CD8-positive, alpha-beta memory T cell (primary cell): ENCODE data around the gene CTIF. TPM values are rescaled to one million over a fixed set of nuclear protein-coding genes. Genes with fewer than 3 reads are reported as not detected.
A peak's percentile ranks its signal among the peaks of the same experiment; 100 is the strongest.

ENCODE experiments used
- CTCF ChIA-PET: fragments of 350-600 bp; sonication (Branson Sonifier 250); formaldehyde crosslinking; loops from one replicate; lab custom pipeline; 2021; ENCODE audit warnings: antibody characterized with exemption; lab: Charles Lee
- POLR2A ChIA-PET: fragments of 350-600 bp; sonication (Branson Sonifier 250); formaldehyde crosslinking; loops from one replicate; lab custom pipeline; 2021; ENCODE audit warnings: antibody characterized with exemption; lab: Charles Lee
- DNase-seq, 5 donors: peaks; one replicate each; pipeline versions ENCODE4 v3.0.0 to v3.0.0-alpha.2; 2020 to 2022; ENCODE audit warnings: mixed read lengths in 1 of 5
- H3K27ac ChIP-seq: one replicate; pipeline ENCODE4 v1.7.0; 2013; ENCODE audit warnings: low read depth, mild to moderate bottlenecking, low read length, moderate library complexity
- H3K27me3 ChIP-seq: 2 replicates; pipeline ENCODE4 v1.7.0; 2013; ENCODE audit warnings: low read length, mild to moderate bottlenecking; ENCODE audit not compliant: insufficient read depth, poor library complexity, severe bottlenecking
- H3K36me3 ChIP-seq: 2 replicates; pipeline ENCODE4 v1.7.0; 2013; ENCODE audit warnings: mild to moderate bottlenecking, low read length, moderate library complexity; ENCODE audit not compliant: insufficient read depth
- H3K4me1 ChIP-seq: 2 replicates; pipeline ENCODE4 v1.7.0; 2013; ENCODE audit warnings: mild to moderate bottlenecking, low read length, moderate library complexity; ENCODE audit not compliant: insufficient read depth
- H3K4me3 ChIP-seq: 2 replicates; pipeline ENCODE4 v1.7.0; 2013; ENCODE audit warnings: mild to moderate bottlenecking, low read length
- H3K9me3 ChIP-seq: 2 replicates; pipeline ENCODE4 v1.7.0; 2013; ENCODE audit warnings: mild to moderate bottlenecking, low read length
- H3K27ac Mint-ChIP-seq, 8 donors: one replicate each; pipeline ENCODE4 v1.8.0; 2020 to 2021; ENCODE audit warnings: mixed read lengths in 8 of 8, mild to moderate bottlenecking in 6 of 8, inconsistent platforms in 3 of 8, moderate library complexity in 3 of 8
- H3K27me3 Mint-ChIP-seq, 2 donors: one replicate each; pipeline ENCODE4 v1.8.0; 2020 to 2021; ENCODE audit warnings: mixed read lengths in 2 of 2, mild to moderate bottlenecking in 1 of 2, moderate library complexity in 1 of 2
- H3K36me3 Mint-ChIP-seq, 3 donors: one replicate each; pipeline ENCODE4 v1.8.0; 2020 to 2021; ENCODE audit warnings: mixed read lengths in 3 of 3, inconsistent platforms in 1 of 3, mild to moderate bottlenecking in 1 of 3
- H3K4me1 Mint-ChIP-seq, 3 donors: one replicate each; pipeline ENCODE4 v1.8.0; 2020 to 2021; ENCODE audit warnings: mixed read lengths in 3 of 3, inconsistent platforms in 1 of 3, mild to moderate bottlenecking in 1 of 3
- H3K4me3 Mint-ChIP-seq, 7 donors: one replicate each; pipeline ENCODE4 v1.8.0; 2020 to 2021; ENCODE audit warnings: mixed read lengths in 7 of 7, mild to moderate bottlenecking in 6 of 7, moderate library complexity in 4 of 7, inconsistent platforms in 2 of 7
- H3K9me3 Mint-ChIP-seq, 5 donors: one replicate each; pipeline ENCODE4 v1.8.0; 2020 to 2022; ENCODE audit warnings: mixed read lengths in 5 of 5, mild to moderate bottlenecking in 3 of 5, moderate library complexity in 2 of 5, inconsistent platforms in 1 of 5
- polyA plus RNA-seq: library from polyadenylated mRNA; unstranded; fragments of 300-500 nt; fragmentation: Illumina TruSeq; gene quantifications from one replicate; pipeline ENCODE4 v1.2.3, GENCODE V29; 2021
- total RNA-seq, 2 experiments: library from RNA; stranded (reverse); gene quantifications; one replicate each; pipeline ENCODE4 v1.2.3, GENCODE V29; 2021

The CTIF gene
- total and polyA plus RNA-seq, 3 experiments from 2014 or later: 0.89 to 4.8 (median 4.2) TPM

- peaks cover 23% of the 10 kb centered on the region for H3K4me1 ChIP-seq
- H3K27me3 Mint-ChIP-seq: no peaks in the 10 kb centered on the region
- H3K4me3 ChIP-seq: no peak overlapping the region
- no peak overlapping the region for H3K4me3 Mint-ChIP-seq
- ChIA-PET CTCF (interaction anchor here (1.2 to 2.3 kb wide), 2 partner anchors 11 to 12 kb away, joined by 3 to 7 read pairs; no protein-coding TSS in a partner anchor), POLR2A (no interaction called here)
- no peaks in the 10 kb centered on the region for H3K9me3 Mint-ChIP-seq
- peak in 1 of 5 donors; percentile 46 for DNase-seq
- H3K27ac ChIP-seq: no peak overlapping the region
- peaks cover 0 to 3% (median under 1%) of the 10 kb centered on the region in 3 donors for H3K36me3 Mint-ChIP-seq
- no peaks in the 10 kb centered on the region for H3K9me3 ChIP-seq
- no peaks in the 10 kb centered on the region for H3K36me3 ChIP-seq
- no peaks in the 10 kb centered on the region for H3K27me3 ChIP-seq
- H3K4me1 Mint-ChIP-seq: peaks cover 60 to 73% (median 63%) of the 10 kb centered on the region in 3 donors
- H3K27ac Mint-ChIP-seq: peak overlapping the region in 7 of 8 donors; percentile 22 to 89 (median 48)
These were observed 279.8 kb downstream of the CTIF start for GRCh38 chr18:48818329-48819254.

GRCh38 chr18:48819276-48819675 is 280.4 kb downstream of the CTIF start:
- Mint-ChIP-seq H3K36me3 (peaks cover 0 to 6% (median 3%) of the 10 kb centered on the region in 3 donors), H3K4me1 (peaks cover 57 to 66% (median 62%) of the 10 kb centered on the region in 3 donors), H3K27me3 (no peaks in the 10 kb centered on the region), H3K9me3 (no peaks in the 10 kb centered on the region), H3K27ac (peak overlapping the region in 2 of 8 donors; percentile 12 to 71), H3K4me3 (no peak overlapping the region)
- peaks cover 16% of the 10 kb centered on the region for H3K4me1 ChIP-seq
- H3K36me3 ChIP-seq: no peaks in the 10 kb centered on the region
- no peak overlapping the region for H3K4me3 ChIP-seq
- CTCF ChIA-PET: interaction anchor here (1.2 to 2.3 kb wide), 2 partner anchors 11 to 12 kb away, joined by 3 to 7 read pairs; no protein-coding TSS in a partner anchor
- no peaks in the 10 kb centered on the region for H3K27me3 ChIP-seq
- POLR2A ChIA-PET: no interaction called here
- H3K27ac ChIP-seq: no peak overlapping the region
- H3K9me3 ChIP-seq: no peaks in the 10 kb centered on the region
- DNase-seq: peak in 1 of 5 donors; percentile 17

DNA sequence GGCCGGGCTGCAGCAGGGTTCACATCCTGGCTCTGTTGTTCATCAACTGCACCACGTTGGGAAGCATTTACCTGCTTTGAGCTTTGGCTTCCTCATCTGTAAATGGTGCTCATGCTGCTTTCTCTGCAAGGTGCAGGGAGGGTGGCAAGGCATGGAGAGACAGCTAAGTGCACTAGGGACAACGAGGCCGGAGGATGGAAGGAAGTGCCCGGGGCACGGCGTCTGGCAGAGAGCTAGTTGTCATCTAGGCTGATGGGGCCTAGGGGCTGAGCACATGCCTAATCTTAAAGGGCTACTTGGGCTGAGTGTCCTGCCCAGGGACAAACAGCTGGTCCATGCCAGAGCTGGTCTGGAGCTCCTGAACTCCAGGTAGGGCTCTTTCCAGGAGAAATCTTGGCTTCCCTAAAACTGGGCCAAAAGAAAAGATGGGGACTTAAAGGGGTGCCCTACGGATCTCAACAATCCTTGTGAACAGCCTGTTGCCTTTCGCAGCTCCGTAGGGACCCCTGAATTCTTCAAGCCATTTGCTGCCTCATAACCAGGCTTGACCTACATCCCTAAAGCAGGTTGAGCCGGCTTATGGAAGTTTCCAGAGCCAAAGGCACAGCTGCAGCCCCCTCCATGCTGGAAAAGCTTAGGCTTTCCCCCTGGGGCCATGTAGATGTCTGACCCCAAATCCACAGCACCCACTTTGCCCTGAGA is 281.1 kb downstream of the CTIF start:
- H3K27ac Mint-ChIP-seq: peak overlapping the region in 7 of 8 donors; percentile 40 to 93 (median 58)
- Histone ChIP-seq H3K4me3 (no peak overlapping the region), H3K4me1 (peaks cover 9% of the 10 kb centered on the region), H3K27me3 (no peaks in the 10 kb centered on the region), H3K27ac (no peak overlapping the region), H3K9me3 (no peaks in the 10 kb centered on the region), H3K36me3 (no peaks in the 10 kb centered on the region)
- H3K36me3 Mint-ChIP-seq: peaks cover 0 to 6% (median 4%) of the 10 kb centered on the region in 3 donors
- ChIA-PET POLR2A (interaction anchor here (0.7 kb wide), 1 partner anchor 15 kb away, joined by 4 read pairs; no protein-coding TSS in a partner anchor), CTCF (interaction anchor here (1.2 to 2.3 kb wide), 3 partner anchors 11 to 13 kb away, joined by 3 to 7 read pairs (median 3); no protein-coding TSS in a partner anchor)
- peaks cover 53 to 60% (median 56%) of the 10 kb centered on the region in 3 donors for H3K4me1 Mint-ChIP-seq
- no peaks in the 10 kb centered on the region for H3K27me3 Mint-ChIP-seq
- no peaks in the 10 kb centered on the region for H3K9me3 Mint-ChIP-seq
- peak in 1 of 5 donors; percentile 22 for DNase-seq
- no peak overlapping the region for H3K4me3 Mint-ChIP-seq

- Histone ChIP-seq H3K4me3 (no peak overlapping the region), H3K4me1 (peaks cover 2% of the 10 kb centered on the region), H3K27ac (no peak overlapping the region), H3K9me3 (no peaks in the 10 kb centered on the region), H3K36me3 (no peaks in the 10 kb centered on the region), H3K27me3 (no peaks in the 10 kb centered on the region)
- ChIA-PET CTCF (interaction anchor here (1.2 to 2.3 kb wide), 2 partner anchors 10 to 12 kb away, joined by 3 to 7 read pairs; no protein-coding TSS in a partner anchor), POLR2A (interaction anchor here (0.6 to 0.7 kb wide), 2 partner anchors 14 to 19 kb away, joined by 3 to 4 read pairs; no protein-coding TSS in a partner anchor)
- peak in 1 of 5 donors; percentile 27 for DNase-seq
- no peaks in the 10 kb centered on the region for H3K9me3 Mint-ChIP-seq
- H3K4me1 Mint-ChIP-seq: peaks cover 47 to 52% (median 49%) of the 10 kb centered on the region in 3 donors
- no peaks in the 10 kb centered on the region for H3K27me3 Mint-ChIP-seq
- peak overlapping the region; percentile 31 to 97 (median 60) for H3K27ac Mint-ChIP-seq
- H3K36me3 Mint-ChIP-seq: peaks cover 0 to 6% (median 4%) of the 10 kb centered on the region in 3 donors
- peak overlapping the region in 1 of 7 donors; percentile 16 for H3K4me3 Mint-ChIP-seq
These were observed 281.8 kb downstream of the CTIF start for GRCh38 chr18:48820483-48821250.

DNA sequence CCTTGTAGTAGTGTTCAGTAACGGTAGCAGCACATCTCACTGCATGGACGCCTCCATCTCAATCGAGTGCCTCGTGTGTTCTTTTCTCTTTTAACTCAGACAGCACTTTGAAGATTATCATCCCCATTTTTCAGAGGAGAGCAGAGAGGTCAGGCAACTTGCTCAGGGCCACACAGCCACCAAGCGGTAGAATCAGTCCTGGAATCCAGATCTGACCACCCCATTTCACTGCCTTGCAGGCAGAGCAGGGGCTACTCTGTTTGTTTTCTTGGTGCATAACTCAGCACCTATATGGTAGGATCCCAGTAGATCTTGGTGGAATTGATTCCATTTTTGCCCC is 282.4 kb downstream of the CTIF start:
- H3K9me3 Mint-ChIP-seq: no peaks in the 10 kb centered on the region
- H3K4me3 Mint-ChIP-seq: no peak overlapping the region
- no peaks in the 10 kb centered on the region for H3K4me1 ChIP-seq
- H3K27me3 Mint-ChIP-seq: no peaks in the 10 kb centered on the region
- no peak for DNase-seq
- H3K4me1 Mint-ChIP-seq: peaks cover 41 to 47% (median 43%) of the 10 kb centered on the region in 3 donors
- H3K27ac ChIP-seq: no peak overlapping the region
- H3K27ac Mint-ChIP-seq: peak overlapping the region; percentile 31 to 97 (median 54)
- no peaks in the 10 kb centered on the region for H3K27me3 ChIP-seq
- H3K9me3 ChIP-seq: no peaks in the 10 kb centered on the region
- no peaks in the 10 kb centered on the region for H3K36me3 ChIP-seq
- H3K36me3 Mint-ChIP-seq: peaks cover 0 to 7% (median 4%) of the 10 kb centered on the region in 3 donors
- CTCF ChIA-PET: no interaction called here
- POLR2A ChIA-PET: no interaction called here
- H3K4me3 ChIP-seq: no peak overlapping the region

- CTCF ChIA-PET: no interaction called here
- Mint-ChIP-seq H3K4me1 (peaks cover 42 to 45% (median 44%) of the 10 kb centered on the region in 3 donors), H3K9me3 (no peaks in the 10 kb centered on the region), H3K36me3 (peaks cover 0 to 11% (median 4%) of the 10 kb centered on the region in 3 donors), H3K27me3 (no peaks in the 10 kb centered on the region), H3K4me3 (no peak overlapping the region), H3K27ac (peak overlapping the region in 2 of 8 donors; percentile 37 to 68)
- POLR2A ChIA-PET: interaction anchor here (0.6 kb wide), 1 partner anchor 130 kb away, joined by 3 read pairs; no protein-coding TSS in a partner anchor
- H3K9me3 ChIP-seq: no peaks in the 10 kb centered on the region
- no peak for DNase-seq
- no peak overlapping the region for H3K27ac ChIP-seq
- H3K4me1 ChIP-seq: no peaks in the 10 kb centered on the region
- H3K4me3 ChIP-seq: no peak overlapping the region
- no peaks in the 10 kb centered on the region for H3K27me3 ChIP-seq
- H3K36me3 ChIP-seq: no peaks in the 10 kb centered on the region
These were observed 283.0 kb downstream of the CTIF start for GRCh38 chr18:48821845-48822244.

DNA sequence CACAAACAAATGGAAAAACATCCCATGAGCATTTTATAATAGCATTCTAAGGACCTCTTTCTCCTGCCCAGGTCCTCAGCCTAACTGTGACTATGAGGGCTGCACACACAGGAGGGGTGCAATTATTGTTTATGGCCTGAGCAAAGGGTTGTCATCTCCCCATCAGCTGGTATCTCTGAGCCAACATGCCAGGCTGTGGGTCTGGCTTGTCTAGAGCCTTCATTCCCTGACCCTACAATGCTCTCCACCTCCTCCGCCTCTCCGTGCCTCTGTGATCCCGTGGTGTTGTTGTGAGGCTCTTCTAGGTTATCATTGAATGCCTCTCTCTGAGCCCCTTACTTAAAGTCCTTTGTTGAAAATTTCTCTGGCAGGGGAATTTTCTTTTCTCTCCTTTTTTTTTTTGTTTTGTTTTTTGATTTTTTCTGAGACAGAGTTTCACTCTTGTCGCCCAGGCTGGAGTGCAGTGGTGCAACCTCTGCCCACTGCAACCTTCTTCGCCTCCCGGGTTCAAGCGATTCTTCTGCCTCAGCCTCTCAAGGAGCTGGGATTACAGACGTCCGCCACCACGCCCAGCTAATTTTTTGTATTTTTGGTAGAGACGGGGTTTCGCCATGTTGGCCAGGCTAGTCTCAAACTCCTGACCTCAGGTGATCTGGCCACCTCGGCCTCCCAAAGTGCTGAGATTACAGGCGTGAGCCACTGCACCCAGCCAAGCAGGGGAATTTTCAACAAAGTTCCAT is 285.6 kb downstream of the CTIF start:
- Histone ChIP-seq H3K9me3 (no peaks in the 10 kb centered on the region), H3K27ac (no peak overlapping the region), H3K4me3 (no peak overlapping the region), H3K27me3 (no peaks in the 10 kb centered on the region), H3K36me3 (no peaks in the 10 kb centered on the region), H3K4me1 (no peaks in the 10 kb centered on the region)
- Mint-ChIP-seq H3K27me3 (no peaks in the 10 kb centered on the region), H3K9me3 (no peaks in the 10 kb centered on the region), H3K4me3 (no peak overlapping the region), H3K4me1 (peaks cover 34 to 46% (median 35%) of the 10 kb centered on the region in 3 donors), H3K36me3 (peaks cover 0 to 11% (median 1%) of the 10 kb centered on the region in 3 donors), H3K27ac (peak overlapping the region in 3 of 8 donors; percentile 4 to 88 (median 38))
- no peak for DNase-seq
- ChIA-PET CTCF (no interaction called here), POLR2A (no interaction called here)
